22Rv1 (cell line): ENCODE data around the gene LMNA.

Experiments
- CTCF ChIP-seq: fragments of 450-650 bp; IDR thresholded peaks from 2 replicates; pipeline ENCODE4 v1.5.1; 2017; ENCODE audit warnings: mild to moderate bottlenecking
- ZFX ChIP-seq: fragments of 450-650 bp; IDR thresholded peaks from 2 replicates; pipeline ENCODE4 v1.6.1; 2017; ENCODE audit warnings: antibody characterized with exemption, borderline replicate concordance

- TF ChIP-seq CTCF (no peak), ZFX (no peak)
Measured at GRCh38 chr1:156121457-156121856, 6.9 kb downstream of the LMNA start.
